TTC549 (cell line): Measurements from ENCODE around the gene LYPD5.
"Not testable (repeated sequence)": the region's sequence is repeated elsewhere in the genome, so short reads cannot be mapped to it uniquely, and the experiment has no call there.

Experiments
- FAIRE-seq: peaks from 2 replicates; lab custom pipeline; 2012; peaks lifted over from hg19 to GRCh38; lab: Jason Lieb, UNC

LYPD5 gene

GRCh38 chr19:43777163-43777695 is 25.0 kb downstream of the LYPD5 start:
- no peak for FAIRE-seq

DNA sequence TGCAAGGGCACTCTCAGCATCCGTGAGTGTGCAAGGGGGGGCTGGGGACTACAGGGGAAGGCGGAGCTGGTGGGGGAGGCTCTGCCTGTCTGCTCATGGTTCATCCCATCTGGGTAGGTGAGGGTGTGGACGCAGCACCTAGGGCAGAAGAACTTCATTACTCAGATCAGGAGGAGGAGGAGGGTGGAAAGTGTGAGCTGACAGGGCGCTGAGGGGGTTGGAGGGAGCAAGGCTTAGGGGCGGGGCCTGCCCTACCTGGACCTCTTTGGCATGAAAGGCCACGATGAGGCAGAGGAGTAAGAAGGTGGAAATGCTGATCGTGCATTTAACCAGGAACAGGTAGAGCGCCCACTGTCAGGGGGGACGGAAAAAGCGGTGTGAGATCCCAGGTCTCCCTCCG is 26.0 kb downstream of the LYPD5 start:
- no peak for FAIRE-seq

DNA sequence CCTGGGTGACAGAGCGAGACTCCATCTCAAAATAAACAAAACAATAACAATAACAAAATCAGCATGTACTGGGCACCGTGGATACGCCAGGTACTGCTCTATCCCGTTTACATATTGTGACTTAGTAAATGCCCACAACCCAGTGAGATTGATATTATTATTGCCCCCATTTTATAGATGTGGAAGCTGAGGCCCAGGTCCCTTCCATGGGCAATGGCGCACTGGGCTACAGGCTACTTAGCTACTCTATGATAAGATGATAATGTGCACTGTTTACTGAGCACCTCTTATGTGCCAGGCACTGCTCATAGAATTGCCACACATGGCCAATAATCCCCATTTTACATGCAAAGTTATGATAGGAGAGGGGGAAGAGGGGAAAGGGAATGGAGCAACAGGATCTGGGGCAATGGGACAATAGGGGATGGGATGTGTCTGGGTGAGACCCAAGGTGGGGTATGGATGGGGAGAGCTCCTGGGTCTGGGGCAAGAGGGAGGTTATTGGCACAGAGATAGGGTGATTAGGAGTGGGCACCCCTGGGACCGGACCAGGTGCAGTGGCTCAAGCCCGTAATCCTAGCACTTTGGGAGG is 26.9 kb downstream of the LYPD5 start:
- FAIRE-seq: no peak

- FAIRE-seq: not testable (repeated sequence)
Observed at GRCh38 chr19:43774940-43775258, 27.3 kb downstream of the LYPD5 start.

DNA sequence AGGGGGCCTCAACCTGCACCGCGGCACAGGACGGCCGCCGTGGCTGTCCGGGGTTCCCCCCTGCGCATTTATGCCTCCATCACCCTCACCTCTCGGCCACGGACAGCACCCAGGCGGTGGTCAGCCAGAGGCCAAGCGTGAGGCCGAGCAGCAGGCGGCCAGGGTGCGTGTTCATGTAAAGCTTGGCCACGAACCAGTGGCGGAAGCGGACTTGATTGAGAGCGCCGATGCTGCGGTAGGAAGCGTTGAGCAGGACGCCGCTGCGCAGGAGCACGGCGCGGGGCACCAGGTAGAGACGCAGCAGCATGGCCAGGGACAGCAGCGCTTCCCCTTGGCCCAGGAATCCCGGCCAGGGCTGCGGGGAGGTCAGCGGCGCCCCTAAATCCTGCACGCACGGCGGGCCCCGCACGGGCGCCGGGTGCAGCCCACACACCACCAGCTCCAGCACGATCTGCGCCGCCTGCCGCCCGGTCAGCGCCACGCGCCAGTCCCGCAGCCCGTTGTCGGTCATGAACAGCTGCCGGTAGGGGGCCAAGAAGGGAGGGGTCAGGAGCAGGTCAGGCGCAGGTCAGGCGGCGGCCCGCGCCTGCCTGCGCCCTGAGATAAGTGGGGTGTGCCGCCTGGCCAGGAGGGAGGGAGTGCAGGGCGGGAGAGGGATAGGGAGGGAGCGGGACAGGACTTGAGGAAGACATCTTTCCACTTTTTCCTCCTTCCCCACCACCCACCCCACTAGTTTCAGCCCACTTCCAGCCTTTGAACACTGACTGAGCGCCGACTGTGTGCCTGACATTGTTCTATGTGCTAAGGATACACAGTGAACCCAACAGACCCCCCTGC is 27.9 kb downstream of the LYPD5 start:
- FAIRE-seq: no peak

DNA sequence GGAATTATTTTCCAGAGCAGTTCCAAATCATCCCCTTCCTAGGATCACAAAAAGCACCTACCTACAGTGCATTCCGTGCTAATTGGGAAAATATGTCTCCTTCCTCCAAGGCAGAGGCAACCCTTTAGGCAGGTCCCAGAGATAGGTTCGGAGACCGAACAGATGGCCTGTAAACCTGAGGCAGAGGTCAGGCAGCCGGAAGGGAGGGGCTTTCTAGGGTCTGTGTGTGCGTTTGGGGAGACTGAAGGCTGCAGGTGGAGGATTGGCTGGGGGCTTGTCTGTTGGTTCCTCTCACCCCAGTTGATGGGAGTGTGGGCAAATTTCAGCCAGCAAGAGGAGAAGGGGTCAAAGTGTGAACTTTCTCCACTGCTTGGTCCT is 28.5 kb downstream of the LYPD5 start:
- no peak for FAIRE-seq

- FAIRE-seq: no peak
Observed at GRCh38 chr19:43769256-43769655, 33.0 kb downstream of the LYPD5 start.

DNA sequence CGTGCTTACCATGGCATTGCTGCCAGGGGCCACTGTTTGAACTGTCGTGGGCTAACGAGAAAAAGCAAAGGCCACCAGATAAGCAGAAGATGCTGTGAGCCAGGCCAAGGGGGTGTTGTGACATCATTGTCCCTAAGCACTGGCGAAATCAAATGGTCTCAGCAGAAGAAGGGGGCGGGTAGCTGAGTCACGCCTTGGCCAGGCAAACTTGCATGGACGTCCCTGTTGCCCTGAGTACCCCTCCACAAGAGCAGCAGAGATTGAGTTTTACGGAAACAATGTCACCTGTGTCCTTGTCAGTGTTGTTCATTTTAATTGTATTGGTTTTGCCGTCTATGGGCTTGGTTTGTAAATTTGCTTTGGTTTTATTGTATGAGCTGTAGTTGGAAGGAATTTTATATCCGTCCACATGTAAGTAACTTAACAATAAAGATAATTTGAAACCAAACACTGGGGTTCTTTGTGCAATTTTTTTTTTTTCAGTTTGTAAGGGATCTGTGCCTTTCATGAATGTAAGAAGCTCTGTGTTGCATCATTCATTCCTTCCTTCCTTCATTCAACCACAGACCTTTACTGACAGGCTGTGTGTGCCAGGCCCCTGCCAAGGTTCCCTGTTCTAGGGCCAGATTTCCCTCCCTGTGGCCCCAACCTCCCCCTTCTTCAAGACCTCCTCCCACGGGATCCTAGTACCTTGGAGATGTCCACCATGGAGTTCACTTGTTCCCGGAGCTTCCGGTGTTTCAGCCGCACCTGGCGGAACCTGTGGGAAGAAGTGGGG is 33.8 kb downstream of the LYPD5 start:
- no peak for FAIRE-seq

GRCh38 chr19:43767818-43768217 is 34.4 kb downstream of the LYPD5 start:
- FAIRE-seq: no peak

DNA sequence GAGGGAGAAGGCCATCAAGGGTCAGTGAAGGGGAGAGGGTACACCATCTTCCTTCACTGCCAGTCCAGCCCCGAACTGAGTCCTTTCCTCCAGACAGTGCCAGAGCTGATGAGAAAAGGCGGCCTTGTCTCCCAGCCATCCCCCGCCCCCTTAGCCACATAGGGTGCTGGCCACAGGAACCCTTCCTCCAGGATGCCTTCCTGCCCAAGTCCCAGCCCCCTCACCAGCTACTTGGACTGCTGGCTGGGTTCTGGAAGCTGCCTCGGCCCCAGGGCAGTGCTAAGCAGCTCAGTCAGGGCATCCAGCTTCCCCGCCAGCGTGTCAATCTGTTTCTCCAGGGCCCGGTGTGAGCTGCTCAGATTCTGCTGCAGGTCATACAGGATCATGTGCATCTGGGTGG is 34.9 kb downstream of the LYPD5 start:
- FAIRE-seq: no peak

DNA sequence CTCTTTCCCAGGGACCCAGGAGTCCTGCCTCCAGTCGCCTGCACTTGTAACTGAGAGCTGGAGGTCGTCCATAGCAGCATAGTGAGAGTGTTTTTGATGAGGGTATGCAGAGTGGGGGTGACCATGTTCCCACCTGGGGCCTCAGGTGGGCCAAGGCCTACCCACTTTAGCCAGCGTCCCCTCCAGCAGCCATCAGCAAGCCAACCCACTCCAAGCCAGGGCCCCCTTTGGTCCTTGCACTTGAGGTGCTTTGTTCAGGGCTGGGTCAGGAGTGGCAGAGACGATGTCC is 35.5 kb downstream of the LYPD5 start:
- no peak for FAIRE-seq

DNA sequence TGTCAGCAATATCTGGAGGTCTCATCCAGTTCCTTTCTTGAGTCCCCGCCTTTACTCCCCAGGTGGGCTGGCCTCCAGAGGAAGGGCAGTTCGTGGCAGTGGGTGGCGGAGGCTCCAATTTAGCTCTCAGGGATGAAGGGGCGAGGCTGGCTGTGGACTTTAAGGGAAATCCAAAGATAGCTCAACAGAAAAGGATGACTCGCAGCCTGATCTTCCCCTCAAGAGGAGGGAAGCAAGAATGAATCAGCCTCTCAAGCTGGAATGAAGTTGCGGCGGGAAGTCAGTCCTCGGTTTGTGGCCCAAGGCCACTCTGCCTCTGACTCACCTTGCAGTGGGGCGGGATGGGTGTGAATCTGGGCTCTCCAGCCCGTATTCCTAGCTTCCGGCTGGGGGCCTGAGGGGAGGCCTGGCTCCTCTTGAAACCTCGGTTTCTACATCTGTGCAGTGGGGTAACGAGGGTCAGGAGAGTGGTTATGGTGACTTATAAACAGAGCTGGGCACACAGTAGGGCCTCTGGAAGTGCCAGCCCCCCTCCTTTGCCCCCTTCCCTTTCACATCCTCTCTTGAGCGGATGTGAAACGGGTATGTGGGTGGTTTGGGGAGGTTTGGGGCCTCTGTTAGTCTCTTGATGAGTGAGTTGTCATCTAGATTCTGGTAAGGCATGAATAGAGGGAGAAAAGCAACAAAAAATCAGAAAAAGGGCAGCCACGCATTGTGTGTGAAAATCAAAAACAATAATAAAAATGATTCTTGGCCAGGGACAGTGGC is 37.0 kb downstream of the LYPD5 start:
- no peak for FAIRE-seq

DNA sequence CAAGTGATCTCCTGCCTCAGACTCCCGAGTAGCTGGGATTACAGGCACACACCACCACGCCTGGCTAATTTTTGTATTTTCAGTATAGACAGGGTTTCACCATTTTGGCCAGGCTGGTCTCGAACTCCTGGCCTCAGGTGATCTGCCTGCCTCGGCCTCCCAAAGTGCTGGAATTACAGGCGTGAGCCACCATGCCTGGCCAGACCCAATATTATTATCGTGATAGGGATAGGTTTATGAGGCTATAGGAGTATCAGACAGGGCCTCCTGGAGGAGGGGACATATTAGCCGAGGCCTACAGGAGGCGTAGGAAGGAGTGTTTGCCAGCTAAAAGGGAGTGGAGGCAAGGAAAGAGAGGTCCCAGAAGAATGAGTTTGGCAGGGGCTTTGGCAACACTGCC is 37.6 kb downstream of the LYPD5 start:
- not testable (repeated sequence) for FAIRE-seq

- FAIRE-seq: no peak
Observed at GRCh38 chr19:43763473-43763939, 38.7 kb downstream of the LYPD5 start.

DNA sequence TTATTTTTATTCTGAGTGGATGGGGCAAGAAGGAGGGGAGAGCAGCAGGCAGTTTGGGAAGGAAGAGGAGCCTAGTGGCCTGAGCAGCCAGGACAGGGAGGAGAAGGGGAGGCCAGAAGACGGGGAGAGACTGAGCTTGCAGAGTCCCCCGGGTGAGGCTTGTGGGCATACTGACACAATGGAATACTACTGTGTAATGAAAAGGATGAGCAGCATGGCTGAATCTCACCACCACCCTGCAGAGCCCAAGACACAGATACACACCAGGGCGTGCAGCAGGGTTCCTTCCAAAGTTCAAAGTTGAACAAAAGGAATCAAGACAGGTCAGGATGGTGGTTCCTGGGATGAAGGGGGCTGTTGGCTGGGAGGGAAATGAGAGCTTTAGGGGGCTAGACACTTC is 39.4 kb downstream of the LYPD5 start:
- FAIRE-seq: no peak

- FAIRE-seq: no peak
Observed at GRCh38 chr19:43760941-43761340, 41.3 kb downstream of the LYPD5 start.

- peak; percentile 25 for FAIRE-seq
Observed at GRCh38 chr19:43759515-43759914, 42.7 kb downstream of the LYPD5 start.

GRCh38 chr19:43755256-43755801 is 46.9 kb downstream of the LYPD5 start:
- FAIRE-seq: peak; percentile 88

- FAIRE-seq: no peak
Observed at GRCh38 chr19:43754503-43755255, 47.6 kb downstream of the LYPD5 start, which contains the start of gene SMG9. TSS of gene SMG9 (minus strand) at chr19:43754962. CDS start at chr19:43750741, 4,221 bp downstream.

DNA sequence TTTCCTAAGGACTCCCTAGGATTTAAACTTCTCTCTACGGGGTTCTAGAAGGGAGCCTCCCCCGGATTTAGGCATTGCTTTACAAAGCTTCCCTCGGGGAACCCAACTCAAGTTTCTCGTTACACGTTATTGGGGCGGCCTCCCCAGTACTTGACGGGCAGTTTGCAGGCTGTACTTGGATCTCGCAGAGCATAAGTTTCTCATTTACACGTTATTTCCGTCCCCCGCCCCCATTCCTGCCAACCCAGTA is 48.1 kb downstream of the LYPD5 start:
- no peak for FAIRE-seq

GRCh38 chr19:43752287-43752875 is 49.9 kb downstream of the LYPD5 start:
- FAIRE-seq: no peak
